DMS153 (cell line): Measurements from ENCODE around the gene CBL.

Experiments
- DNase-seq: peaks from one replicate; lab custom pipeline; 2025; lab: John Stamatoyannopoulos, UW

The CBL gene

GRCh38 chr11:119347940-119348605, 141.9 kb downstream of the CBL start:
- DNase-seq = no peak

GRCh38 chr11:119350302-119350701, 144.2 kb downstream of the CBL start:
- no peak for DNase-seq

- DNase-seq = no peak
Measured at GRCh38 chr11:119351232-119351631, 145.1 kb downstream of the CBL start.

DNA sequence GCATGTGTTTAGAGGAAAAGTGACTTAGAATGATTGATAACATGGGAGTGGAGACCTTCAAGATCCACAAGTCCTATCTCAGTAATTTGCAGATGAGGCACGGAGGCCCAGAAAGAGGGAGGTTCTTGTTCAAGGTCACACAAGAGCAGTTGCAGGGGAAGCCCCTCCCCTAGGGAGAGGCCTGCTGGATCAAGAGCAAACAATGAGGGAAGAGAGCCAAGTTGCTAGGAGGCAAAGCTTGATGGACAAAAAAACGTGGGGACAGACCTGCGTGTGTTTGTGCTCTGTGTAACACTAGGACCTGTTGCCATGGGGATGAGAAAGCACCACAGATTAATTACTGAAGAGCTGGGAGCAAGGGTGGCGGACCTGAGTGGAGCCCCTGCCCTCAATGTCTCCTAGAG, 146.7 kb downstream of the CBL start:
- peak; percentile 87 for DNase-seq

- no peak for DNase-seq
Measured at GRCh38 chr11:119355091-119355843, 149.1 kb downstream of the CBL start.

- no peak for DNase-seq
Measured at GRCh38 chr11:119356349-119357031, 150.4 kb downstream of the CBL start.

DNA sequence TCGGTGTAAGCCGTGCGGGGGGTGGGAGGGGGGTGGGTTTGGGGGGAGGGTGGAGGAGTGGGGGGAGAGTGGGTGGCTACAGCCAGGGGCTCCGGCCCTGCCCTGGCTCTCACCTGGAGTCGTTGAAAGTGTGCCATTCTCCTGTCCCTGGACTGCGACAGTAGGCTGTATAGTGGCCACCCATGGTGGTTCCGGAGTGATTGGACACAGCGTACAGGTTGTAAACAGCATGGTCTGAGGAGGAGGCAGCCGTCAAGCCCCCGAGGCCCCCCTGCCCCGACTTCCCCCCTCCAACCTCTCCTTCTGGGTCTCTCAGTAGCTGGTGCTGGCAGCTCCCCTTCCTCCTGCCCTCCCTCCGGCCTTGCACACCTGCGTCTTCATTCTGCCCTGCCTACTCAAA, 150.9 kb downstream of the CBL start:
- no peak for DNase-seq
